NCI-H128 (cell line): ENCODE measurements around the gene HACD3.
"Not testable (repeated sequence)": the region's sequence is repeated elsewhere in the genome, so short reads cannot be mapped to it uniquely, and the experiment has no call there.

ENCODE experiments used
- DNase-seq: peaks from one replicate; lab custom pipeline; 2025; ENCODE audit not compliant: unreplicated experiment; lab: John Stamatoyannopoulos, UW

HACD3 gene

GRCh38 chr15:65549288-65549687, 19.0 kb downstream of the HACD3 start:
- not testable (repeated sequence) for DNase-seq

GRCh38 chr15:65550681-65551098, 20.4 kb downstream of the HACD3 start:
- DNase-seq: no peak

GRCh38 chr15:65551183-65551582, 20.9 kb downstream of the HACD3 start:
- DNase-seq: no peak

GRCh38 chr15:65552851-65553250, 22.6 kb downstream of the HACD3 start:
- not testable (repeated sequence) for DNase-seq

- DNase-seq: no peak
Measured at GRCh38 chr15:65553691-65554090, 23.4 kb downstream of the HACD3 start.

- no peak for DNase-seq
Measured at GRCh38 chr15:65556622-65557021, 26.4 kb downstream of the HACD3 start.

- no peak for DNase-seq
Measured at GRCh38 chr15:65558336-65558735, 28.1 kb downstream of the HACD3 start.

- no peak for DNase-seq
Measured at GRCh38 chr15:65558997-65559760, 28.9 kb downstream of the HACD3 start.

- DNase-seq: no peak
Measured at GRCh38 chr15:65559941-65560340, 29.7 kb downstream of the HACD3 start.

GRCh38 chr15:65561934-65562333, 31.7 kb downstream of the HACD3 start:
- no peak for DNase-seq

GRCh38 chr15:65569728-65570127, 39.5 kb downstream of the HACD3 start:
- no peak for DNase-seq

- no peak for DNase-seq
Measured at GRCh38 chr15:65571971-65572370, 41.7 kb downstream of the HACD3 start.

- DNase-seq: no peak
Measured at GRCh38 chr15:65576664-65577063, 46.4 kb downstream of the HACD3 start.

GRCh38 chr15:65577129-65577996, 47.1 kb downstream of the HACD3 start:
- no peak for DNase-seq

GRCh38 chr15:65578904-65579728, 48.9 kb downstream of the HACD3 start:
- no peak for DNase-seq

- no peak for DNase-seq
Measured at GRCh38 chr15:65579762-65580161, 49.5 kb downstream of the HACD3 start.

GRCh38 chr15:65580287-65580686, 50.0 kb downstream of the HACD3 start:
- no peak for DNase-seq

- no peak for DNase-seq
Measured at GRCh38 chr15:65583701-65584100, 53.4 kb downstream of the HACD3 start.

GRCh38 chr15:65584241-65584640, 54.0 kb downstream of the HACD3 start:
- no peak for DNase-seq

GRCh38 chr15:65587094-65587493, 56.8 kb downstream of the HACD3 start:
- DNase-seq: no peak

GRCh38 chr15:65595960-65596359, 65.7 kb downstream of the HACD3 start:
- no peak for DNase-seq
